K562 (cell line): ENCODE data around the gene SLC1A2. TPM values are rescaled to one million over a fixed set of nuclear protein-coding genes. Genes with fewer than 3 reads are reported as not detected.

Experiments used
- ATAC-seq: fragments of 200-7000 bp; cut with Tn5 transposase; 3 replicates; pipeline ENCODE4 v1.9.1; 2020; ENCODE audit warnings: moderate library complexity
- BruUV-seq: library from RNA; stranded (reverse); fragments of 400-500 nt; replicated peaks from 2 replicates; lab custom pipeline; 2021; lab: Mats Ljungman, UMichigan
- CTCF ChIA-PET: fragments of 300-600 bp; formaldehyde crosslinking; extraction: SDS; loops from one replicate; lab custom pipeline; 2021; ENCODE audit warnings: low intra/inter-chr PET ratio; lab: Yijun Ruan, JAX
- POLR2A ChIA-PET: fragments of 300-600, 350-650 bp; sonication (Branson Sonifier 250); formaldehyde crosslinking; extraction: SDS; loops from one replicate; lab custom pipeline; 2021; ENCODE audit warnings: antibody characterized with exemption, inconsistent platforms; lab: Yijun Ruan, JAX
- DNase-seq, 4 experiments: peaks; one replicate each; pipeline versions ENCODE4 v3.0.0 to v3.0.0-alpha.2; 2011 to 2018; ENCODE audit warnings: low spot score in 3 of 4, mixed read lengths in 3 of 4; ENCODE audit errors: extremely low read depth in 1 of 4
- FAIRE-seq: peaks from 2 replicates; lab custom pipeline; 2011; peaks lifted over from hg19 to GRCh38; lab: Jason Lieb, UNC
- H2AFZ ChIP-seq: 2 replicates; pipeline ENCODE4 v1.6.0; 2011; ENCODE audit warnings: low read depth, low read length, control low read depth, inconsistent platforms
- H3K27ac ChIP-seq: fragments of 200-600 bp; 3 replicates; pipeline ENCODE4 v1.8.0; 2011; ENCODE audit warnings: low read depth, mild to moderate bottlenecking, control low read depth, inconsistent platforms, low read length, moderate library complexity, mixed read lengths; ENCODE audit errors: extremely low read depth
- H3K27me3 ChIP-seq, 2 experiments: fragments of 300-600 bp in 1 of 2; 2 replicates in 1 of 2; 3 replicates in 1 of 2; pipeline versions ENCODE4 v1.6.0 to v1.8.0; 2011; ENCODE audit warnings: inconsistent platforms in 2 of 2, low read length in 2 of 2, mild to moderate bottlenecking in 1 of 2, mixed read lengths in 1 of 2, moderate library complexity in 1 of 2; ENCODE audit not compliant: control insufficient read depth in 2 of 2, insufficient read depth in 2 of 2
- H3K36me3 ChIP-seq: fragments of 300-600 bp; 3 replicates; pipeline ENCODE4 v1.8.0; 2011; ENCODE audit warnings: mild to moderate bottlenecking, low read length, inconsistent platforms; ENCODE audit not compliant: control insufficient read depth, insufficient read depth
- H3K4me1 ChIP-seq, 2 experiments: fragments of 200-600 bp in 1 of 2; replicated peaks in 1 of 2; 2 replicates in 1 of 2; 3 replicates in 1 of 2; pipeline versions ENCODE4 v1.5.1 to v1.8.0; 2011; ENCODE audit warnings: inconsistent platforms in 2 of 2, low read length in 2 of 2, mild to moderate bottlenecking in 1 of 2, mixed read lengths in 1 of 2, moderate library complexity in 1 of 2; ENCODE audit not compliant: control insufficient read depth in 2 of 2, insufficient read depth in 2 of 2
- H3K4me2 ChIP-seq: 2 replicates; pipeline ENCODE4 v1.6.1; 2011; ENCODE audit warnings: low read length, control low read depth, inconsistent platforms, mixed read lengths; ENCODE audit not compliant: insufficient read depth
- H3K4me3 ChIP-seq: fragments of 200-600 bp; sonication (generic), shearing (Covaris generic); 2 replicates; pipeline ENCODE4 v1.5.1; 2016; ENCODE audit warnings: control low read depth, inconsistent platforms
- H3K79me2 ChIP-seq: fragments of 200-600 bp; 3 replicates; pipeline ENCODE4 v1.8.0; 2011; ENCODE audit warnings: low read length, inconsistent platforms; ENCODE audit not compliant: control insufficient read depth, insufficient read depth
- H3K9ac ChIP-seq, 2 experiments: 2 replicates each; pipeline versions ENCODE4 v1.6.0 to v1.6.1; 2011; ENCODE audit warnings: low read depth in 2 of 2, low read length in 2 of 2, control low read depth in 1 of 2, inconsistent platforms in 1 of 2, mild to moderate bottlenecking in 1 of 2, mixed read lengths in 1 of 2; ENCODE audit not compliant: insufficient read depth in 1 of 2
- H3K9me1 ChIP-seq: one replicate; pipeline ENCODE4 v1.6.0; 2011; ENCODE audit warnings: inconsistent platforms, mild to moderate bottlenecking, low read length, moderate library complexity; ENCODE audit not compliant: control insufficient read depth, insufficient read depth
- H3K9me3 ChIP-seq: replicated peaks from 2 replicates; pipeline ENCODE4 v1.5.1; 2011; ENCODE audit warnings: low read depth, low read length, inconsistent platforms; ENCODE audit not compliant: control insufficient read depth, insufficient read depth
- H4K20me1 ChIP-seq: replicated peaks from 2 replicates; pipeline ENCODE4 v1.6.1; 2011; ENCODE audit warnings: low read length, inconsistent platforms, mixed read lengths; ENCODE audit not compliant: control insufficient read depth, insufficient read depth
- CGGBP1 ChIP-seq: fragments of 250-450 bp; sonication (Bioruptor Pico); IDR thresholded peaks from 2 replicates; pipeline ENCODE4 v1.9.0; 2021; ENCODE audit warnings: mild to moderate bottlenecking
- CHD4 ChIP-seq: fragments of 200-600 bp; sonication (generic); IDR thresholded peaks from 3 replicates; pipeline ENCODE4 v1.6.1; 2012; ENCODE audit warnings: low read depth, mild to moderate bottlenecking, mixed read lengths, low read length, inconsistent platforms; ENCODE audit not compliant: insufficient read depth, insufficient replicate concordance, poor library complexity, severe bottlenecking
- COPS2 ChIP-seq: fragments of 450-650 bp; conservative IDR thresholded peaks from 2 replicates; pipeline ENCODE4 v1.6.1; 2016; ENCODE audit warnings: mild to moderate bottlenecking, moderate library complexity
- MED1 ChIP-seq: sonication (generic); formaldehyde crosslinking; IDR thresholded peaks from 2 replicates; pipeline ENCODE4 v1.8.1; 2023; ENCODE audit warnings: missing genetic modification reagents, borderline replicate concordance
- MEF2D ChIP-seq: conservative IDR thresholded peaks from 2 replicates; pipeline ENCODE4 v1.6.1; 2016; ENCODE audit warnings: low read depth, missing genetic modification characterization, missing compliant biosample characterization
- NEUROD1 ChIP-seq: fragments of 150-350 bp; IDR thresholded peaks from 2 replicates; pipeline ENCODE4 v1.6.1; 2014; ENCODE audit warnings: borderline replicate concordance, low read length, low read depth; ENCODE audit not compliant: partially characterized antibody
- PKNOX1 ChIP-seq: fragments of 450-650 bp; IDR thresholded peaks from 2 replicates; pipeline ENCODE4 v1.6.1; 2016
- PML ChIP-seq: IDR thresholded peaks from 2 replicates; pipeline ENCODE4 v1.6.1; 2012; ENCODE audit warnings: low read length, inconsistent platforms
- RBFOX2 ChIP-seq: fragments of 200-400 bp; formaldehyde crosslinking; IDR thresholded peaks from 2 replicates; pipeline ENCODE4 v1.6.1; 2017; ENCODE audit warnings: low read depth, mild to moderate bottlenecking, low read length, moderate library complexity
- RBM25 ChIP-seq: fragments of 200-400 bp; formaldehyde crosslinking; IDR thresholded peaks from 2 replicates; pipeline ENCODE4 v1.6.1; 2018; ENCODE audit warnings: low read length, low read depth, moderate library complexity; ENCODE audit not compliant: severe bottlenecking
- SFPQ ChIP-seq: fragments of 200-400 bp; formaldehyde crosslinking; IDR thresholded peaks from 2 replicates; pipeline ENCODE4 v1.6.1; 2017; ENCODE audit warnings: mild to moderate bottlenecking, low read depth, low read length, moderate library complexity
- SMARCB1 ChIP-seq: IDR thresholded peaks from 2 replicates; pipeline ENCODE4 v1.6.1; 2011; ENCODE audit warnings: improper control_type of control experiment, low read depth; ENCODE audit not compliant: insufficient read length
- TCFL5 ChIP-seq: fragments of 250-450 bp; sonication (Bioruptor Pico); conservative IDR thresholded peaks from 2 replicates; pipeline ENCODE4 v1.6.1; 2021; ENCODE audit warnings: mild to moderate bottlenecking, moderate library complexity, matching md5 sums
- ZNF184 ChIP-seq: sonication (generic); formaldehyde crosslinking; IDR thresholded peaks from 2 replicates; pipeline ENCODE4 v1.5.0; 2020; ENCODE audit warnings: missing genetic modification reagents
- ZNF253 ChIP-seq: fragments of 250-450 bp; sonication (Bioruptor Pico); conservative IDR thresholded peaks from 2 replicates; pipeline ENCODE4 v1.6.1; 2021; ENCODE audit warnings: mild to moderate bottlenecking
- ZNF695 ChIP-seq: fragments of 450-650 bp; formaldehyde crosslinking; IDR thresholded peaks from 2 replicates; pipeline ENCODE4 v1.4.0; 2020; ENCODE audit warnings: mild to moderate bottlenecking, moderate library complexity
- ZNF75A ChIP-seq: fragments of 450-650 bp; formaldehyde crosslinking; IDR thresholded peaks from 2 replicates; pipeline ENCODE4 v1.4.0; 2020; ENCODE audit warnings: mild to moderate bottlenecking
- WGBS: fragments of 100-300 bp; shearing (Covaris generic); methylation state at CpG from one replicate; pipeline ENCODE4 v1.1.6; 2016; ENCODE audit warnings: low coverage, mixed read lengths; ENCODE audit not compliant: insufficient coverage; ENCODE audit errors: missing lambda C conversion rate; 5-methylcytosine and 5-hydroxymethylcytosine counted together
- in situ Hi-C: fragments of 300-500 bp; cut with MboI; formaldehyde crosslinking; loops from 4 replicates; pipeline ENCODE4 v1.15.0; 2018; ENCODE audit warnings: inconsistent platforms, mixed read lengths
- intact Hi-C: fragments of 100-400 bp; cut with micrococcal nuclease; formaldehyde crosslinking; loops from 2 replicates; pipeline ENCODE4 v1.14.2; 2022
- polyA plus RNA-seq, 8 experiments: library from polyadenylated mRNA; depleted of rRNA in 4 of 8; stranded (reverse) in 5 of 8; unstranded in 3 of 8; fragments of >200 nt; fragmentation: Nextera tagmentation in 2 of 8; fragmentation: Illumina TruSeq in 1 of 8; extraction: Ambion mirVana in 2 of 8; extraction: Trizol in 1 of 8; gene quantifications; 2 replicates each; pipeline versions ENCODE4 v1.2.1 to v1.2.3, GENCODE V29; 2011 to 2014; ENCODE audit warnings: inconsistent platforms in 1 of 8, missing spikeins in 1 of 8
- total RNA-seq, 7 experiments: library from RNA; depleted of rRNA in 6 of 7; stranded (reverse); fragments of >200 nt in 6 of 7; fragmentation: Illumina TruSeq in 2 of 7; extraction: Trizol in 2 of 7; gene quantifications; 2 replicates each; pipeline versions ENCODE4 v1.2.1 to v1.2.3, GENCODE V29; 2011 to 2021; ENCODE audit warnings: low replicate concordance in 1 of 7

Gene SLC1A2
- total and polyA plus RNA-seq, 9 of the 15 experiments (the other 6 are each of a cell fraction or from before 2014, with no cell fraction given) = 0.03 to 0.07 (median 0.04) TPM; not detected in 5

GRCh38 chr11:35245786-35246185 lies 173.6 kb downstream of the SLC1A2 start (continued):
- TF ChIP-seq SFPQ = no peak

- in situ Hi-C loops (loop anchor here (25.0 kb wide), 1 partner anchor 308 kb away; no protein-coding TSS in a partner anchor), intact Hi-C loops (no loop called here)
- no peak overlapping the region for H3K4me2 ChIP-seq
- no peak overlapping the region for H3K9ac ChIP-seq
- no peaks in the 10 kb centered on the region for H3K79me2 ChIP-seq
- TF ChIP-seq ZNF695 (CRISPR knock-in tag) (no peak), MEF2D (tag) (no peak), ZNF184 (CRISPR knock-in tag) (no peak), PKNOX1 (no peak), MED1 (CRISPR knock-in tag) (no peak), PML (no peak), COPS2 (no peak), CHD4 (no peak), RBFOX2 (no peak), CGGBP1 (CRISPR knock-in tag) (no peak), NEUROD1 (no peak), ZNF253 (CRISPR knock-in tag) (no peak), TCFL5 (CRISPR knock-in tag) (no peak), RBM25 (no peak), ZNF75A (no peak), SMARCB1 (no peak)
- no peak overlapping the region for H2AFZ ChIP-seq
- peaks cover 0 to 3% of the 10 kb centered on the region in 2 experiments; a peak in 3 of 5 replicates for H3K27me3 ChIP-seq
- H4K20me1 ChIP-seq = no peaks in the 10 kb centered on the region
- no TSS peak for BruUV-seq
- H3K36me3 ChIP-seq = no peaks in the 10 kb centered on the region
- DNase-seq = no peak
- H3K4me1 ChIP-seq = no peaks in the 10 kb centered on the region
- WGBS = 11% methylated on average over 4 of the region's 4 CpGs
- ChIA-PET CTCF (no interaction called here), POLR2A (interaction anchor here (0.7 kb wide), 1 partner anchor 71 kb away, joined by 3 read pairs; no protein-coding TSS in a partner anchor)
- H3K9me3 ChIP-seq = 0 out of 2 replicates have a peak, but pooled peaks cover 2% of the 10 kb centered on the region
- H3K9me1 ChIP-seq = no peaks in the 10 kb centered on the region
- no peak for FAIRE-seq
- H3K27ac ChIP-seq = no peak overlapping the region
- ATAC-seq = no peak
- no peak overlapping the region for H3K4me3 ChIP-seq
These were observed 174.3 kb downstream of the SLC1A2 start for GRCh38 chr11:35245056-35245455.
